HCT116 (cell line): Measurements from ENCODE around the gene HDAC11. TPM values are rescaled to one million over a fixed set of nuclear protein-coding genes. Genes with fewer than 3 reads are reported as not detected.

Experiments used
- ATAC-seq: fragments of 200-7000 bp; cut with Tn5 transposase; 2 replicates; pipeline ENCODE4 v1.9.1; 2020; ENCODE audit warnings: mild to moderate bottlenecking, moderate library complexity
- BruUV-seq: library from RNA; stranded (reverse); fragments of 400-500 nt; replicated peaks from 2 replicates; lab custom pipeline; 2021; lab: Mats Ljungman, UMichigan
- CTCF ChIA-PET: fragments of 300-600 bp; sonication (Branson Sonifier 250); formaldehyde crosslinking; loops from one replicate; lab custom pipeline; 2021; ENCODE audit warnings: antibody characterized with exemption; lab: Charles Lee
- POLR2A ChIA-PET: fragments of 300-600, 350-600 bp; sonication (Branson Sonifier 250); formaldehyde crosslinking; loops from one replicate; lab custom pipeline; 2021; ENCODE audit warnings: antibody characterized with exemption; lab: Charles Lee
- RAD21 ChIA-PET, 2 experiments: fragments of 300-600 bp; sonication (Branson Sonifier 250); formaldehyde crosslinking; loops; one replicate each; lab custom pipeline; 2023; ENCODE audit warnings: low total read pairs in 2 of 2; ENCODE audit not compliant: uncharacterized antibody in 2 of 2, unreplicated experiment in 2 of 2, low non-redundant PET in 1 of 2; lab: Charles Lee
- DNase-seq: peaks from one replicate; pipeline ENCODE4 v3.0.0-alpha.2; 2010; ENCODE audit warnings: low read depth, low spot score
- H2AFZ ChIP-seq: fragments of 200-600 bp; shearing (Covaris generic), sonication (generic); 2 replicates; pipeline ENCODE4 v1.6.1; 2017; ENCODE audit warnings: low read depth, mixed run types, mixed read lengths, antibody characterized with exemption, low read length; ENCODE audit not compliant: poor library complexity, severe bottlenecking
- H3K27ac ChIP-seq: 2 replicates; pipeline ENCODE4 v1.5.1; 2012; ENCODE audit warnings: low read depth, low read length
- H3K27me3 ChIP-seq: fragments of 200-600 bp; sonication (generic); 2 replicates; pipeline ENCODE4 v1.6.1; 2016; ENCODE audit warnings: mixed run types, low read length, mixed read lengths; ENCODE audit not compliant: insufficient read depth
- H3K36me3 ChIP-seq, 2 experiments: fragments of 200-500 bp in 1 of 2; fragments of 200-600 bp in 1 of 2; sonication (Bioruptor generic) in 1 of 2; sonication (generic) in 1 of 2; 2 replicates each; pipeline versions ENCODE4 v1.5.1 to v1.6.1; 2014 to 2016; ENCODE audit warnings: low read length in 2 of 2, inconsistent platforms in 1 of 2, mixed read lengths in 1 of 2, mixed run types in 1 of 2; ENCODE audit not compliant: insufficient read depth in 2 of 2, control insufficient read depth in 1 of 2
- H3K4me1 ChIP-seq, 2 experiments: fragments of 200-600 bp in 1 of 2; sonication (generic) in 1 of 2; 2 replicates each; pipeline versions ENCODE4 v1.5.1 to v1.6.1; 2012 to 2017; ENCODE audit warnings: low read length in 2 of 2, inconsistent platforms in 1 of 2, mild to moderate bottlenecking in 1 of 2, mixed read lengths in 1 of 2, mixed run types in 1 of 2, moderate library complexity in 1 of 2; ENCODE audit not compliant: insufficient read depth in 2 of 2, control insufficient read depth in 1 of 2
- H3K4me2 ChIP-seq: fragments of 200-600 bp; sonication (generic); 2 replicates; pipeline ENCODE4 v1.6.1; 2017; ENCODE audit warnings: mixed run types, low read length, mixed read lengths
- H3K4me3 ChIP-seq, 2 experiments: fragments of 200-600 bp in 1 of 2; sonication (generic) in 1 of 2; replicated peaks in 1 of 2; 2 replicates each; pipeline ENCODE4 v1.5.1; 2011 to 2016; ENCODE audit warnings: low read length in 2 of 2, control low read depth in 1 of 2, low read depth in 1 of 2, mild to moderate bottlenecking in 1 of 2, mixed read lengths in 1 of 2, mixed run types in 1 of 2
- H3K79me2 ChIP-seq: fragments of 200-600 bp; sonication (generic); 2 replicates; pipeline ENCODE4 v1.6.1; 2017; ENCODE audit warnings: mild to moderate bottlenecking, mixed run types, low read length, moderate library complexity, mixed read lengths; ENCODE audit not compliant: insufficient read depth
- H3K9ac ChIP-seq: fragments of 200-600 bp; sonication (generic); 2 replicates; pipeline ENCODE4 v1.6.1; 2016; ENCODE audit warnings: low read length, mixed read lengths
- H3K9me2 ChIP-seq: fragments of 200-600 bp; sonication (generic), shearing (Covaris generic); 2 replicates; pipeline ENCODE4 v1.6.1; 2017; ENCODE audit warnings: mixed run types, mild to moderate bottlenecking, moderate library complexity; ENCODE audit not compliant: insufficient read depth
- H3K9me3 ChIP-seq, 2 experiments: fragments of 200-500 bp in 1 of 2; fragments of 200-600 bp in 1 of 2; sonication (Bioruptor generic) in 1 of 2; sonication (generic) in 1 of 2; 2 replicates each; pipeline ENCODE4 v1.6.1; 2014 to 2017; ENCODE audit warnings: low read length in 2 of 2, mixed read lengths in 2 of 2, inconsistent platforms in 1 of 2, low read depth in 1 of 2, mild to moderate bottlenecking in 1 of 2, mixed run types in 1 of 2, moderate library complexity in 1 of 2; ENCODE audit not compliant: control insufficient read depth in 1 of 2, insufficient read depth in 1 of 2
- H4K20me1 ChIP-seq: fragments of 200-600 bp; sonication (generic), shearing (Covaris generic); 2 replicates; pipeline ENCODE4 v1.6.1; 2017; ENCODE audit warnings: mixed run types, mild to moderate bottlenecking, moderate library complexity; ENCODE audit not compliant: insufficient read depth
- CEBPB ChIP-seq: IDR thresholded peaks from 2 replicates; pipeline ENCODE4 v1.6.1; 2012; ENCODE audit warnings: low read depth
- ELF1 ChIP-seq: IDR thresholded peaks from 2 replicates; pipeline ENCODE4 v1.6.1; 2012; ENCODE audit warnings: low read depth, borderline replicate concordance
- POLR2A ChIP-seq: IDR thresholded peaks from 2 replicates; pipeline ENCODE4 v1.7.0; 2011; ENCODE audit warnings: borderline replicate concordance; ENCODE audit not compliant: insufficient read depth, insufficient read length; ENCODE audit errors: extremely low read depth
- POLR2AphosphoS5 ChIP-seq: IDR thresholded peaks from 2 replicates; pipeline ENCODE4 v1.6.1; 2011; ENCODE audit warnings: mild to moderate bottlenecking, low read depth, low read length, moderate library complexity
- SIN3A ChIP-seq: IDR thresholded peaks from 2 replicates; pipeline ENCODE4 v1.6.1; 2012; ENCODE audit warnings: low read depth
- SP1 ChIP-seq: IDR thresholded peaks from 2 replicates; pipeline ENCODE4 v1.6.1; 2012; ENCODE audit warnings: low read depth
- ZNF274 ChIP-seq: fragments of 200-500 bp; sonication (Bioruptor generic); IDR thresholded peaks from 2 replicates; pipeline ENCODE4 v1.6.1; 2014; ENCODE audit warnings: mild to moderate bottlenecking, low read depth, low read length, inconsistent platforms
- intact Hi-C: fragments of 100-400 bp; cut with micrococcal nuclease; formaldehyde crosslinking; loops from 2 replicates; pipeline ENCODE4 v1.10.0; 2022
- total RNA-seq: library from RNA; stranded (reverse); gene quantifications from one replicate; pipeline ENCODE4 v1.2.1, GENCODE V29; 2021; ENCODE audit not compliant: unreplicated experiment
- TF ChIP-seq, protein P1 (sequence below): IDR thresholded peaks from 2 replicates; pipeline ENCODE4 v1.6.1; 2012
- TF ChIP-seq, protein P2 (sequence below), 3 experiments: fragments of 200-600 bp in 1 of 3; sonication (generic) in 1 of 3; IDR thresholded peaks in 2 of 3; conservative IDR thresholded peaks in 1 of 3; 2 replicates each; pipeline ENCODE4 v1.5.1; 2012 to 2017; ENCODE audit warnings: low read depth in 2 of 3, low read length in 2 of 3, antibody characterized with exemption in 1 of 3, borderline replicate concordance in 1 of 3, control low read depth in 1 of 3, mild to moderate bottlenecking in 1 of 3, mixed read lengths in 1 of 3, mixed run types in 1 of 3, moderate library complexity in 1 of 3; ENCODE audit not compliant: insufficient read depth in 1 of 3
- TF ChIP-seq, protein P3 (sequence below): IDR thresholded peaks from 2 replicates; pipeline ENCODE4 v1.6.1; 2012; ENCODE audit warnings: low read depth

Gene HDAC11
- total RNA-seq, 1 experiment from 2014 or later, result 16.1 TPM

DNA sequence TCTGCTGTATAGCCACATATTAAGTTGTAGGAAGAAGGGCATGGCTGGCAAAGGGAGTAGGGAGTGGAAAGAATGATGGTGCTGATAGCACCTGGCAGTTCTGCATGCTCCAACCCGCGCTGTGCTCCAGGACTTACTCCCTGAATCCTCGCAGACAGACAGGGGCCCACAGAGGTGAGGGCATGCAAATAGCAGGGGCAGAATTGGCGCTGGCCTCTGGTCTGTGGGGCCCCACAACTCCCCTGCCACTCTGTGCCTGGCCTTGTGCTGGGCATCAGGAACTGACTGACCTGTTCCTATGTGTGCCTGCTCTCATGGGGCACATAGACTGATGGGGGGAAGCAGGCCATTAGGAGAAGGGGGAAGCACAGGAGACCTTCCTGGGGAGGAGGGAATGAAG, 20.9 kb downstream of the HDAC11 start:
- H3K79me2 ChIP-seq, result no peaks in the 10 kb centered on the region
- peaks cover 0 to 5% of the 10 kb centered on the region in 2 experiments; a peak in 1 of 4 replicates for H3K4me1 ChIP-seq
- no peak for TF ChIP-seq ELF1
- no peak for TF ChIP-seq POLR2A
- no peak for TF ChIP-seq ZNF274
- TF ChIP-seq, protein P1, sequence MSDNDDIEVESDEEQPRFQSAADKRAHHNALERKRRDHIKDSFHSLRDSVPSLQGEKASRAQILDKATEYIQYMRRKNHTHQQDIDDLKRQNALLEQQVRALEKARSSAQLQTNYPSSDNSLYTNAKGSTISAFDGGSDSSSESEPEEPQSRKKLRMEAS, result no peak
- no peak for TF ChIP-seq SP1
- TF ChIP-seq SIN3A, result no peak
- TF ChIP-seq, protein P2, sequence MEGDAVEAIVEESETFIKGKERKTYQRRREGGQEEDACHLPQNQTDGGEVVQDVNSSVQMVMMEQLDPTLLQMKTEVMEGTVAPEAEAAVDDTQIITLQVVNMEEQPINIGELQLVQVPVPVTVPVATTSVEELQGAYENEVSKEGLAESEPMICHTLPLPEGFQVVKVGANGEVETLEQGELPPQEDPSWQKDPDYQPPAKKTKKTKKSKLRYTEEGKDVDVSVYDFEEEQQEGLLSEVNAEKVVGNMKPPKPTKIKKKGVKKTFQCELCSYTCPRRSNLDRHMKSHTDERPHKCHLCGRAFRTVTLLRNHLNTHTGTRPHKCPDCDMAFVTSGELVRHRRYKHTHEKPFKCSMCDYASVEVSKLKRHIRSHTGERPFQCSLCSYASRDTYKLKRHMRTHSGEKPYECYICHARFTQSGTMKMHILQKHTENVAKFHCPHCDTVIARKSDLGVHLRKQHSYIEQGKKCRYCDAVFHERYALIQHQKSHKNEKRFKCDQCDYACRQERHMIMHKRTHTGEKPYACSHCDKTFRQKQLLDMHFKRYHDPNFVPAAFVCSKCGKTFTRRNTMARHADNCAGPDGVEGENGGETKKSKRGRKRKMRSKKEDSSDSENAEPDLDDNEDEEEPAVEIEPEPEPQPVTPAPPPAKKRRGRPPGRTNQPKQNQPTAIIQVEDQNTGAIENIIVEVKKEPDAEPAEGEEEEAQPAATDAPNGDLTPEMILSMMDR (IDR thresholded peaks at IDR 0.05 in 2 of 3, conservative IDR thresholded peaks at IDR 0.05 in 1 of 3; ENCODE audit: borderline replicate concordance in 1 of 3, insufficient read depth in 1 of 3, low read depth in 2 of 3, low read length in 2 of 3), result no peak
- TF ChIP-seq, protein P3, sequence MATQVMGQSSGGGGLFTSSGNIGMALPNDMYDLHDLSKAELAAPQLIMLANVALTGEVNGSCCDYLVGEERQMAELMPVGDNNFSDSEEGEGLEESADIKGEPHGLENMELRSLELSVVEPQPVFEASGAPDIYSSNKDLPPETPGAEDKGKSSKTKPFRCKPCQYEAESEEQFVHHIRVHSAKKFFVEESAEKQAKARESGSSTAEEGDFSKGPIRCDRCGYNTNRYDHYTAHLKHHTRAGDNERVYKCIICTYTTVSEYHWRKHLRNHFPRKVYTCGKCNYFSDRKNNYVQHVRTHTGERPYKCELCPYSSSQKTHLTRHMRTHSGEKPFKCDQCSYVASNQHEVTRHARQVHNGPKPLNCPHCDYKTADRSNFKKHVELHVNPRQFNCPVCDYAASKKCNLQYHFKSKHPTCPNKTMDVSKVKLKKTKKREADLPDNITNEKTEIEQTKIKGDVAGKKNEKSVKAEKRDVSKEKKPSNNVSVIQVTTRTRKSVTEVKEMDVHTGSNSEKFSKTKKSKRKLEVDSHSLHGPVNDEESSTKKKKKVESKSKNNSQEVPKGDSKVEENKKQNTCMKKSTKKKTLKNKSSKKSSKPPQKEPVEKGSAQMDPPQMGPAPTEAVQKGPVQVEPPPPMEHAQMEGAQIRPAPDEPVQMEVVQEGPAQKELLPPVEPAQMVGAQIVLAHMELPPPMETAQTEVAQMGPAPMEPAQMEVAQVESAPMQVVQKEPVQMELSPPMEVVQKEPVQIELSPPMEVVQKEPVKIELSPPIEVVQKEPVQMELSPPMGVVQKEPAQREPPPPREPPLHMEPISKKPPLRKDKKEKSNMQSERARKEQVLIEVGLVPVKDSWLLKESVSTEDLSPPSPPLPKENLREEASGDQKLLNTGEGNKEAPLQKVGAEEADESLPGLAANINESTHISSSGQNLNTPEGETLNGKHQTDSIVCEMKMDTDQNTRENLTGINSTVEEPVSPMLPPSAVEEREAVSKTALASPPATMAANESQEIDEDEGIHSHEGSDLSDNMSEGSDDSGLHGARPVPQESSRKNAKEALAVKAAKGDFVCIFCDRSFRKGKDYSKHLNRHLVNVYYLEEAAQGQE, result no peak
- TF ChIP-seq CEBPB, result no peak
- TF ChIP-seq POLR2AphosphoS5, result no peak
- TF ChIP-seq, all 23 proteins: peak for 0
- no peaks in the 10 kb centered on the region for H3K27me3 ChIP-seq
- H3K9me3 ChIP-seq, result no peaks in the 10 kb centered on the region
- DNase-seq (no peak), ATAC-seq (no peak)
- no TSS peak for BruUV-seq
- no peak overlapping the region for H2AFZ ChIP-seq
- no peaks in the 10 kb centered on the region; a peak in 1 of 4 replicates for H3K36me3 ChIP-seq
- H4K20me1 ChIP-seq, result no peaks in the 10 kb centered on the region
- no peak overlapping the region; the same call in 1 of the 2 replicates for H3K27ac ChIP-seq
- RAD21 ChIA-PET, result no interaction called here
- intact Hi-C loops, result no loop called here
- POLR2A ChIA-PET, result no interaction called here
- no peaks in the 10 kb centered on the region for H3K9me2 ChIP-seq
- H3K4me3 ChIP-seq, result no peak overlapping the region
- H3K9ac ChIP-seq, result no peak overlapping the region
- no peak overlapping the region for H3K4me2 ChIP-seq
- CTCF ChIA-PET, result interaction anchor here (8.2 kb wide), 1 partner anchor 146 kb away, joined by 245 read pairs; no protein-coding TSS in a partner anchor
